Ishikawa (cell line): ENCODE measurements around the gene RASL10B.

Experiments used
- CEBPB ChIP-seq: IDR thresholded peaks from 2 replicates; pipeline ENCODE4 v1.6.1; 2012
- CREB1 ChIP-seq: IDR thresholded peaks from 2 replicates; pipeline ENCODE4 v1.6.1; 2012; ENCODE audit warnings: low read depth
- EGR1 ChIP-seq: IDR thresholded peaks from 2 replicates; pipeline ENCODE4 v1.6.1; 2012
- EP300 ChIP-seq: IDR thresholded peaks from 2 replicates; pipeline ENCODE4 v1.6.1; 2012; ENCODE audit warnings: borderline replicate concordance
- FOXM1 ChIP-seq: IDR thresholded peaks from 2 replicates; pipeline ENCODE4 v1.6.1; 2012; ENCODE audit warnings: low read depth, borderline replicate concordance
- MAX ChIP-seq: IDR thresholded peaks from 2 replicates; pipeline ENCODE4 v1.6.1; 2012
- NFIC ChIP-seq: IDR thresholded peaks from 2 replicates; pipeline ENCODE4 v1.6.1; 2012
- RAD21 ChIP-seq: IDR thresholded peaks from 2 replicates; pipeline ENCODE4 v1.6.1; 2012; ENCODE audit warnings: low read depth
- TAF1 ChIP-seq: IDR thresholded peaks from 2 replicates; pipeline ENCODE4 v1.6.1; 2012; ENCODE audit warnings: low read depth, mild to moderate bottlenecking
- TCF12 ChIP-seq: IDR thresholded peaks from 2 replicates; pipeline ENCODE4 v1.6.1; 2012; ENCODE audit warnings: low read depth
- TEAD4 ChIP-seq: IDR thresholded peaks from 2 replicates; pipeline ENCODE4 v1.6.1; 2012
- YY1 ChIP-seq: IDR thresholded peaks from 2 replicates; pipeline ENCODE4 v1.6.1; 2012; ENCODE audit warnings: low read depth
- ZBTB7A ChIP-seq: IDR thresholded peaks from 2 replicates; pipeline ENCODE4 v1.6.1; 2012; ENCODE audit warnings: low read depth
- TF ChIP-seq, protein P1 (sequence below): IDR thresholded peaks from 2 replicates; pipeline ENCODE4 v1.6.1; 2012
- TF ChIP-seq, protein P2 (sequence below): IDR thresholded peaks from 2 replicates; pipeline ENCODE4 v1.6.1; 2012; ENCODE audit warnings: low read depth, mild to moderate bottlenecking

RASL10B gene

GRCh38 chr17:35786941-35787432 is 55.5 kb downstream of the RASL10B start:
- TF ChIP-seq CEBPB = no peak
- TF ChIP-seq, protein P1, sequence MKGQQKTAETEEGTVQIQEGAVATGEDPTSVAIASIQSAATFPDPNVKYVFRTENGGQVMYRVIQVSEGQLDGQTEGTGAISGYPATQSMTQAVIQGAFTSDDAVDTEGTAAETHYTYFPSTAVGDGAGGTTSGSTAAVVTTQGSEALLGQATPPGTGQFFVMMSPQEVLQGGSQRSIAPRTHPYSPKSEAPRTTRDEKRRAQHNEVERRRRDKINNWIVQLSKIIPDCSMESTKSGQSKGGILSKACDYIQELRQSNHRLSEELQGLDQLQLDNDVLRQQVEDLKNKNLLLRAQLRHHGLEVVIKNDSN = no peak

- TF ChIP-seq EP300 = no peak
- TF ChIP-seq, protein P2, sequence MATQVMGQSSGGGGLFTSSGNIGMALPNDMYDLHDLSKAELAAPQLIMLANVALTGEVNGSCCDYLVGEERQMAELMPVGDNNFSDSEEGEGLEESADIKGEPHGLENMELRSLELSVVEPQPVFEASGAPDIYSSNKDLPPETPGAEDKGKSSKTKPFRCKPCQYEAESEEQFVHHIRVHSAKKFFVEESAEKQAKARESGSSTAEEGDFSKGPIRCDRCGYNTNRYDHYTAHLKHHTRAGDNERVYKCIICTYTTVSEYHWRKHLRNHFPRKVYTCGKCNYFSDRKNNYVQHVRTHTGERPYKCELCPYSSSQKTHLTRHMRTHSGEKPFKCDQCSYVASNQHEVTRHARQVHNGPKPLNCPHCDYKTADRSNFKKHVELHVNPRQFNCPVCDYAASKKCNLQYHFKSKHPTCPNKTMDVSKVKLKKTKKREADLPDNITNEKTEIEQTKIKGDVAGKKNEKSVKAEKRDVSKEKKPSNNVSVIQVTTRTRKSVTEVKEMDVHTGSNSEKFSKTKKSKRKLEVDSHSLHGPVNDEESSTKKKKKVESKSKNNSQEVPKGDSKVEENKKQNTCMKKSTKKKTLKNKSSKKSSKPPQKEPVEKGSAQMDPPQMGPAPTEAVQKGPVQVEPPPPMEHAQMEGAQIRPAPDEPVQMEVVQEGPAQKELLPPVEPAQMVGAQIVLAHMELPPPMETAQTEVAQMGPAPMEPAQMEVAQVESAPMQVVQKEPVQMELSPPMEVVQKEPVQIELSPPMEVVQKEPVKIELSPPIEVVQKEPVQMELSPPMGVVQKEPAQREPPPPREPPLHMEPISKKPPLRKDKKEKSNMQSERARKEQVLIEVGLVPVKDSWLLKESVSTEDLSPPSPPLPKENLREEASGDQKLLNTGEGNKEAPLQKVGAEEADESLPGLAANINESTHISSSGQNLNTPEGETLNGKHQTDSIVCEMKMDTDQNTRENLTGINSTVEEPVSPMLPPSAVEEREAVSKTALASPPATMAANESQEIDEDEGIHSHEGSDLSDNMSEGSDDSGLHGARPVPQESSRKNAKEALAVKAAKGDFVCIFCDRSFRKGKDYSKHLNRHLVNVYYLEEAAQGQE = no peak
- no peak for TF ChIP-seq CEBPB
- no peak for TF ChIP-seq TEAD4
- TF ChIP-seq NFIC = no peak
- no peak for TF ChIP-seq EGR1
- TF ChIP-seq TCF12 = no peak
Observed at GRCh38 chr17:35788477-35789368, 57.3 kb downstream of the RASL10B start.

DNA sequence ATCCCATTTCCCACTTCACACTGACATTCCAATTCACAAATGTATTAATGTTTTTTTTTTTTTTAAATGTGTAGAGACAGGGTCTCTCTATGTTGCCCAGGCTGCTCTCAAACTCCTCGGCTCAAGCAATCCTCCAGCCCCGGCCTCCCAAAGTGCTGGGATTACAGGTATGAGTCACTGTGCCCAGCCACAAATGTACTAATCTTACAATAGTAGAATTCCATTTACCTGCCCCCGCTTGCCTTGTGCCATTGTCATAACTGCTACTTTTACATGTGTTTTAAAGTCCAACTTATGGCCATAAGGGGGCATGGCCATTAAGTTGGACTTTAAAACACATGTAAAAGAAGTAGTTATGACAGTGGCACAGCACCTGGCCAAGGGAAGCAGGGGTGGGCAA is 59.4 kb downstream of the RASL10B start:
- no peak for TF ChIP-seq TAF1
- no peak for TF ChIP-seq TEAD4
- TF ChIP-seq EGR1 = no peak
- TF ChIP-seq TCF12 = no peak

DNA sequence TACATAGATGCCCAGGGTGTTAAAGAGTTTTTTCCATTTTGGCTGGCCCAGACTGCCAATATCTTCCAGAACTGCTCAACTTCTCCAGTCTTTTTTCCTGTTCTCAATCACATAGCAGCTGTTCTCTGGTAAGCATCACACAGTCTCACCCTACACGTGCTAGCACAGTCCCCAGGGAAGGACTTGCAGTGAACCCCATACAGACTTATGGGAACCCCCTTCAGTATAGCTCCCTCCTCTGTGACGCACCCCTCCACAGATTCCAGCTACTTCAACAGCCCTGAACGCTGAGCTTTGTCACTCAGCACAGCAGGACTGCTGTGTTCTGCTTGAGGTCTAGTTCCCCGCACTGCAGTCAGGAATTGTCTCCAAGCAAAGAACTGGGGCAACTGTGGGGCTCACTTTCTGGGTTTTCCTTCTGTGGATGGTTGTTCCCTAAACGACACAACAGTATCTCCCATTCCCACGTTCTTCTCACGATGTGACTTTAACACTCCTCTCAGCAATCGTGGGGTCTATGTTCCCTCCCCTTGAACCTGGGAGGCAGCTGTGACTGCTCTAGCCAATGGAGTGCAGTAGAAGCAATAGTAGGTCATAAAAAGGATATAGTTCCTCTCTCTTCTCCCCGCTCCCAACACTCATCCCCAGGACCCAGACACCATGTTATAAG is 60.4 kb downstream of the RASL10B start:
- no peak for TF ChIP-seq MAX
- TF ChIP-seq, protein P2 = no peak
- TF ChIP-seq CEBPB = no peak
- TF ChIP-seq, protein P1 = no peak
- TF ChIP-seq EGR1 = no peak
- TF ChIP-seq ZBTB7A = no peak
- TF ChIP-seq FOXM1 = no peak
- no peak for TF ChIP-seq TCF12
- TF ChIP-seq CREB1 = no peak
- TF ChIP-seq YY1 = no peak
- TF ChIP-seq NFIC = no peak
- no peak for TF ChIP-seq TAF1
- no peak for TF ChIP-seq TEAD4
- TF ChIP-seq EP300 = no peak
- no peak for TF ChIP-seq RAD21
